HFF-Myc (cell line): ENCODE data around the gene NUP62.

Experiments
- DNase-seq: peaks from one replicate; pipeline ENCODE4 v3.0.0-alpha.2; 2011; ENCODE audit warnings: low read depth; ENCODE audit errors: extremely low read depth
- H3K4me3 ChIP-seq: replicated peaks from 2 replicates; pipeline ENCODE4 v1.5.1; 2011; ENCODE audit warnings: low read depth, mild to moderate bottlenecking, control low read depth, low read length
- TF ChIP-seq, protein P1 (sequence below): IDR thresholded peaks from 2 replicates; pipeline ENCODE4 v1.5.1; 2012; ENCODE audit warnings: mild to moderate bottlenecking, low read depth, low read length, control low read depth; ENCODE audit errors: missing control alignments

Gene NUP62

DNA sequence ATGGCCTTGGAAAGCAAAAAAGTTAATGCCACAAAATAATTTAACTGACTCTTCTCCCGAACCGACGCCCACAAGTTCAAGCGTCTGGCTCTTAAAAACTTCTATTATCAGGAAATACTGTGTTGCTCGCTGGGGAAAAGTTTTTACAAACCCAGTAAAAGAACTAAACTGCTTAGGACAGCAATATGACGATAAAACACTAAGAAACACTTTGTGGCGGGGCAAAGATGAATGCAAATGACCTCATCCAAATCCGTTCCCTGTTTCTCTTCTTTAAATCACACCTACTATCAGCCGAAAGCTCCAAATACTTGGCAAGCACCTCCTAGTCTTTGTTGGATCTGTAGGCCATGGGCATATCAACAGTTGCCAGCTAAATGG is 26.8 kb upstream of the NUP62 start:
- DNase-seq = no peak
- TF ChIP-seq, protein P1, sequence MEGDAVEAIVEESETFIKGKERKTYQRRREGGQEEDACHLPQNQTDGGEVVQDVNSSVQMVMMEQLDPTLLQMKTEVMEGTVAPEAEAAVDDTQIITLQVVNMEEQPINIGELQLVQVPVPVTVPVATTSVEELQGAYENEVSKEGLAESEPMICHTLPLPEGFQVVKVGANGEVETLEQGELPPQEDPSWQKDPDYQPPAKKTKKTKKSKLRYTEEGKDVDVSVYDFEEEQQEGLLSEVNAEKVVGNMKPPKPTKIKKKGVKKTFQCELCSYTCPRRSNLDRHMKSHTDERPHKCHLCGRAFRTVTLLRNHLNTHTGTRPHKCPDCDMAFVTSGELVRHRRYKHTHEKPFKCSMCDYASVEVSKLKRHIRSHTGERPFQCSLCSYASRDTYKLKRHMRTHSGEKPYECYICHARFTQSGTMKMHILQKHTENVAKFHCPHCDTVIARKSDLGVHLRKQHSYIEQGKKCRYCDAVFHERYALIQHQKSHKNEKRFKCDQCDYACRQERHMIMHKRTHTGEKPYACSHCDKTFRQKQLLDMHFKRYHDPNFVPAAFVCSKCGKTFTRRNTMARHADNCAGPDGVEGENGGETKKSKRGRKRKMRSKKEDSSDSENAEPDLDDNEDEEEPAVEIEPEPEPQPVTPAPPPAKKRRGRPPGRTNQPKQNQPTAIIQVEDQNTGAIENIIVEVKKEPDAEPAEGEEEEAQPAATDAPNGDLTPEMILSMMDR = no peak
- no peak overlapping the region for H3K4me3 ChIP-seq

DNA sequence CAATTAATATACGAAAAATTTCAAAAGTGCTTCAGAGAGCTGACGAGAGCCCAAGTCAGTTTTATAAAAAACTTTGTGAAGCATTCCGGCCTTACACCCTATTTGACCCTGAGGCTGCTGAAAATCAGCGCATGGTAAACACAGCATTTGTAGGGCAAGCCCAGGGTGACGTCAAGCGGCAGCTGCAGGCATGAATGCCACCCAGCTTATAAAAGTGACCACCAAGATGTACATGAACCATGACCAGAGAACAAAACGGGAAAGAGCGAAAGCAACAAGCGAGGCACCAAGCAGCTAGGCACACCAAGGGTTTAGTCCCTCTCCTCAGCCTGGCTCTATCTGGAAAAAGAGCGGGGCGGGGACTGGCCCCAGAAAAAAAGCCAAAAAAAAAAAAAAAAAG is 25.6 kb upstream of the NUP62 start:
- TF ChIP-seq, protein P1 = no peak
- no peak overlapping the region for H3K4me3 ChIP-seq
- DNase-seq = no peak

DNA sequence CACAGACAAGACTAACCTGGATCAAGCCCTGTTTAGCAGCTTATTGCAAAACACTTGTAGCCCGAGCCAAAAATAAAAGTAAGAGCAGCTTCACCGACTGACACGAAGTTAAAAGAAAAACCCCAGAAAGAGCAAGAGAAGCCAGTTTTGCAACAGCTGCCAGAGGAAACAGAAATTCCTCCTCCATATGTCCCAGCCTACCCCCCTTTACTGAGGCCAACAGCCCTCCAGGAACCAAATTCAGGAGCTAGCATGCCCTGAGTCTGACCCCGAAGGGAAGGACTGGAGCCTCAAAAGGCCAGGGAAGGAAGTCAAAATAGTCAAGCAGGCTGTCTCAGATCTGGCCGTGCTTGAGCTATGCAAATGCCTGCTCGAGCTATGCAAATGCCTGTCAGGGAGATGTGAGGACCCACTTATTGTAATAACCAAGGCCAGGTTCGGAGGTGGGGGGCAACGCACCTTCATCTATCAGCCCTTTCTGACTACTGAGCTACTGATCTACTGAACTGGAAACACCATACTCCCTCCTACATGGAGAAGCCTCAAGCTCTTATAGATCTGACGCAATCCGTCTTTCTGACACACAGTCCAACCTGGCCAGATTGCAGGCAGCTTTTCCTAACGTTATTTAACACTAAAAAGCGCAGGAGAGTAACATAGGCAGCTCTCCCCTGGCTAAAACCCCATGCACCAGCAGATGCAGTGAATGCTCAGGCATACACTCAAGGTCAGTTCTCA is 25.0 kb upstream of the NUP62 start:
- no peak overlapping the region for H3K4me3 ChIP-seq
- no peak for DNase-seq
- TF ChIP-seq, protein P1 = no peak

DNA sequence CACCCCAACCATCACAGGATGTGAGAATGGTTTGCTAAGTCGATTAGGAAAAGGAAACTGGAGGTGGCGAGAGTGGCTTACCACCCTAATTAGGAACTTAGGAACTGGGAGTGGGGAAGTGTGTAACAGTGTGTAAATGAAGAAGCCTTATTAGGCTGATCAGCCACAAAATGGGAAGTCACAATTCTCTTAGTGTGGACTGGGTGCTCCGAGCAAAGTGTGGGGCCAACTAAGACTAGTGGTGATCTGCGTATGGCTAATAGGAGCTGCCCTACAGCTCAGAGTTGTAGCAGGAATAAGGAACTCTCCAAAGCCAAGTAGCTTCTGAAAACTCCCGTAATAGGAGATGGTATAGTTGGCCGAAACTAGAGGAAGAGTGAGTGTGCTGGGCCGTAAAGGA is 24.1 kb upstream of the NUP62 start:
- no peak for DNase-seq
- H3K4me3 ChIP-seq = no peak overlapping the region
- TF ChIP-seq, protein P1 = no peak

DNA sequence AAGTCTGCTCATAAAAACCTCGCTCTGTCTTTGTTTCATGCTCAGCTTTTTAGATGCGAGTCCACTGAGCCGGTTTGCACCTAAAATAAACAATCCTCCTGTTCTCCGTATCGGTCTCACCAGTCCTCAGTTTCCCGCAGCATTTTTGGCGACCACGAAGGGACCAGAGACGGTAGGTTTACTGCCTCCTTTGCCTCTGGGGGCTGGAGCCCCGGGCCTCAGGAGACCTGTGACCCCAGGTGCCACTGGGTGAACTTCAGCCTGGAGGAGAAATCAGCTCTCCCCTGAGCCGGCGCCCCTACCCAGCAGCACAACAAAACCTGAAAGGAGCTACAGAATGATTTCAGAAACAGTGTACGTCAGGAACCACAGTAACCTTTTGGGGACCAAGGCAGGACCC is 23.6 kb upstream of the NUP62 start:
- TF ChIP-seq, protein P1 = no peak
- H3K4me3 ChIP-seq = no peak overlapping the region
- no peak for DNase-seq

DNA sequence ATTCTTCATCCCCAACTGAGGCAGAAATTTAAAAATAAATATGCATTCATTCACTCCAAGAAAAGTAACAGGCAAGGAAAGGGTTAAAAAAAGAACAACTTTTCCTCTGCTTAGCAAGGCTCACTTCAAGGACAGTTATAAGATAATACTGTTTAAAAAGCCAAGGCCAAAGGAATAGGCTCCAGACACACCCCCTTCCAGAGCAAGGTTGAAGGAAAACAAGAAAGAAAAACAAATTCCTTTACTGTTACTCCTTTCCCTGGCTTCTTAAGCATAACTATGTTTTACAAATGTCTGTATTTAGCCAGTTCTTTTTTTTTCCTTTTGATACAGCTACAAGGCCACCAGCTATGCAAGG is 23.2 kb upstream of the NUP62 start:
- H3K4me3 ChIP-seq = no peak overlapping the region
- TF ChIP-seq, protein P1 = no peak
- DNase-seq = no peak
